Ascending aorta (tissue), 2 donors: ENCODE data around the gene ADRA2B. TPM values are rescaled to one million over a fixed set of nuclear protein-coding genes. Genes with fewer than 3 reads are reported as not detected.

Experiments
- DNase-seq, 2 donors: peaks; one replicate each; pipeline ENCODE4 v3.0.0-alpha.2; 2019; ENCODE audit warnings: low spot score in 2 of 2
- H3K27ac ChIP-seq, 2 donors: fragments of 200-600 bp; sonication (generic); one replicate each; pipeline ENCODE4 v1.5.1; 2016 to 2017; ENCODE audit warnings: mild to moderate bottlenecking in 1 of 2
- H3K27me3 ChIP-seq: fragments of 200-600 bp; sonication (generic); one replicate; pipeline ENCODE4 v1.5.1; 2017
- H3K36me3 ChIP-seq, 2 donors: fragments of 200-600 bp; sonication (generic); one replicate each; pipeline ENCODE4 v1.5.1; 2016
- H3K4me1 ChIP-seq, 2 donors: fragments of 200-600 bp; sonication (generic); one replicate each; pipeline ENCODE4 v1.5.1; 2016 to 2017; ENCODE audit warnings: mild to moderate bottlenecking in 1 of 2
- H3K4me3 ChIP-seq, 2 donors: fragments of 200-600 bp; sonication (generic); one replicate each; pipeline ENCODE4 v1.5.1; 2016 to 2017; ENCODE audit warnings: mild to moderate bottlenecking in 1 of 2
- H3K9me3 ChIP-seq, 2 donors: fragments of 200-600 bp; sonication (generic); one replicate each; pipeline ENCODE4 v1.5.1; 2016
- intact Hi-C: fragments of 100-400 bp; cut with DNase I; formaldehyde crosslinking; loops from one replicate; pipeline ENCODE4 v1.15.1; 2023
- total RNA-seq: library from RNA; depleted of rRNA; stranded (reverse); fragments of >200 nt; gene quantifications from one replicate; pipeline ENCODE4 v1.1.0, GENCODE V29; 2016
- TF ChIP-seq, protein P1 (sequence below), 3 experiments: fragments of 200-600 bp in 2 of 3; fragments of 450-650 bp in 1 of 3; sonication (generic) in 2 of 3; IDR thresholded peaks; one replicate each; pipeline ENCODE4 v1.5.1; 2016 to 2019; ENCODE audit warnings: antibody characterized with exemption in 3 of 3, mild to moderate bottlenecking in 1 of 3, moderate library complexity in 1 of 3

Gene ADRA2B
- total RNA-seq, 1 donor from 2014 or later: 9.4 TPM

- Histone ChIP-seq H3K27ac (peak overlapping the region in 1 of 2 donors; percentile 65), H3K27me3 (no peaks in the 10 kb centered on the region), H3K4me3 (no peak overlapping the region), H3K9me3 (peaks cover 5 to 9% of the 10 kb centered on the region in 2 donors), H3K4me1 (peaks cover 0 to 7% of the 10 kb centered on the region in 2 donors), H3K36me3 (no peaks in the 10 kb centered on the region)
- intact Hi-C loops: no loop called here
- TF ChIP-seq, protein P1, sequence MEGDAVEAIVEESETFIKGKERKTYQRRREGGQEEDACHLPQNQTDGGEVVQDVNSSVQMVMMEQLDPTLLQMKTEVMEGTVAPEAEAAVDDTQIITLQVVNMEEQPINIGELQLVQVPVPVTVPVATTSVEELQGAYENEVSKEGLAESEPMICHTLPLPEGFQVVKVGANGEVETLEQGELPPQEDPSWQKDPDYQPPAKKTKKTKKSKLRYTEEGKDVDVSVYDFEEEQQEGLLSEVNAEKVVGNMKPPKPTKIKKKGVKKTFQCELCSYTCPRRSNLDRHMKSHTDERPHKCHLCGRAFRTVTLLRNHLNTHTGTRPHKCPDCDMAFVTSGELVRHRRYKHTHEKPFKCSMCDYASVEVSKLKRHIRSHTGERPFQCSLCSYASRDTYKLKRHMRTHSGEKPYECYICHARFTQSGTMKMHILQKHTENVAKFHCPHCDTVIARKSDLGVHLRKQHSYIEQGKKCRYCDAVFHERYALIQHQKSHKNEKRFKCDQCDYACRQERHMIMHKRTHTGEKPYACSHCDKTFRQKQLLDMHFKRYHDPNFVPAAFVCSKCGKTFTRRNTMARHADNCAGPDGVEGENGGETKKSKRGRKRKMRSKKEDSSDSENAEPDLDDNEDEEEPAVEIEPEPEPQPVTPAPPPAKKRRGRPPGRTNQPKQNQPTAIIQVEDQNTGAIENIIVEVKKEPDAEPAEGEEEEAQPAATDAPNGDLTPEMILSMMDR (IDR thresholded peaks at IDR 0.05): no peak
- no peak for DNase-seq
Measured at GRCh38 chr2:96108541-96109360, 7.6 kb downstream of the ADRA2B start.

DNA sequence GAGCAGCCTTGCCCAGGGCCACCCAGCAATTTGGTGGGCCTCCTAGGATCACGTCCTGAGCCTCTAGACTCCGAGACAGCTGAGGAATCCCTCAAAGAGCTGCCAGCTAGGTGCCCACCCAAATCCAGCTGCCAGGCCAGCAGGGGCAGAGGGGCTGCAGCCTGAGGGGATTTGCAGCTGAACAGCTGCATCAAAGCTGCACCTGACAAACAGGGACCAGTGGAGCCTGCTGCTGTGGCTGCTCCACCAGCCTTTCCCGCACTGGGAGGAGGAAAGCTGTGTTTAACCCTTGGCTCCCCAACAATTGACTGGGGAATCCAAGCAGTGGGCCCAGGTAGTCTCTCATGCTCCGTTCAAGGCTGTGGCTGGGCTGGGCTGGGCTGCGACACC is 8.2 kb downstream of the ADRA2B start:
- no peaks in the 10 kb centered on the region for H3K27me3 ChIP-seq
- peaks cover 0 to 7% of the 10 kb centered on the region in 2 donors for H3K4me1 ChIP-seq
- intact Hi-C loops: no loop called here
- H3K27ac ChIP-seq: peak overlapping the region in 1 of 2 donors; percentile 65
- no peaks in the 10 kb centered on the region for H3K36me3 ChIP-seq
- no peak overlapping the region for H3K4me3 ChIP-seq
- TF ChIP-seq, protein P1 (IDR thresholded peaks at IDR 0.05): no peak
- peaks cover 5 to 9% of the 10 kb centered on the region in 2 donors for H3K9me3 ChIP-seq
- DNase-seq: no peak

- H3K4me3 ChIP-seq: no peak overlapping the region
- no peak for DNase-seq
Measured at GRCh38 chr2:96107708-96108065, 8.7 kb downstream of the ADRA2B start.

GRCh38 chr2:96106991-96107707 is 9.2 kb downstream of the ADRA2B start:
- H3K4me1 ChIP-seq: peaks cover 0 to 7% of the 10 kb centered on the region in 2 donors
- no peaks in the 10 kb centered on the region for H3K27me3 ChIP-seq
- no peak overlapping the region for H3K4me3 ChIP-seq
- intact Hi-C loops: no loop called here
- no peak overlapping the region for H3K27ac ChIP-seq
- peaks cover 5 to 9% of the 10 kb centered on the region in 2 donors for H3K9me3 ChIP-seq
- no peak for DNase-seq
- no peaks in the 10 kb centered on the region for H3K36me3 ChIP-seq
- TF ChIP-seq, protein P1 (IDR thresholded peaks at IDR 0.05): no peak

More at GRCh38 chr2:96107708-96108065, 8.7 kb downstream of the ADRA2B start:
- Histone ChIP-seq H3K4me1 (peaks cover 0 to 7% of the 10 kb centered on the region in 2 donors), H3K27ac (no peak overlapping the region), H3K9me3 (peaks cover 5 to 9% of the 10 kb centered on the region in 2 donors), H3K36me3 (no peaks in the 10 kb centered on the region), H3K27me3 (no peaks in the 10 kb centered on the region)
- TF ChIP-seq, protein P1 (IDR thresholded peaks at IDR 0.05): no peak
- intact Hi-C loops: no loop called here

- intact Hi-C loops: no loop called here
- TF ChIP-seq, protein P1 (IDR thresholded peaks at IDR 0.05): no peak
- Histone ChIP-seq H3K9me3 (peaks cover 5 to 9% of the 10 kb centered on the region in 2 donors), H3K4me1 (peaks cover 0 to 7% of the 10 kb centered on the region in 2 donors), H3K27me3 (no peaks in the 10 kb centered on the region), H3K36me3 (no peaks in the 10 kb centered on the region), H3K27ac (no peak overlapping the region), H3K4me3 (no peak overlapping the region)
- no peak for DNase-seq
Measured at GRCh38 chr2:96105994-96106715, 10.2 kb downstream of the ADRA2B start.
